DND-41 (cell line): ENCODE results near the gene SPDL1.

Source experiments
- ATAC-seq: fragments of 200-7000 bp; cut with Tn5 transposase; 3 replicates; pipeline ENCODE4 v1.9.1; 2021; ENCODE audit warnings: low read depth; ENCODE audit not compliant: insufficient read depth
- DNase-seq: peaks from one replicate; pipeline ENCODE4 v3.0.0-alpha.2; 2020
- H2AFZ ChIP-seq: 2 replicates; pipeline ENCODE4 v1.6.0; 2012; ENCODE audit warnings: low read depth, low read length
- H3K27ac ChIP-seq: 2 replicates; pipeline ENCODE4 v1.5.1; 2012; ENCODE audit warnings: low read length, inconsistent platforms
- H3K27me3 ChIP-seq: fragments of 200-600 bp; sonication (generic); 2 replicates; pipeline ENCODE4 v1.6.0; 2012; ENCODE audit warnings: low read length, mild to moderate bottlenecking, inconsistent platforms; ENCODE audit not compliant: insufficient read depth, poor library complexity
- H3K36me3 ChIP-seq: 2 replicates; pipeline ENCODE4 v1.5.1; 2012; ENCODE audit warnings: low read length, inconsistent platforms; ENCODE audit not compliant: insufficient read depth
- H3K4me1 ChIP-seq: 2 replicates; pipeline ENCODE4 v1.5.1; 2012; ENCODE audit warnings: mild to moderate bottlenecking, low read length; ENCODE audit not compliant: insufficient read depth
- H3K4me2 ChIP-seq: 2 replicates; pipeline ENCODE4 v1.6.0; 2012; ENCODE audit warnings: mild to moderate bottlenecking, moderate library complexity, low read length, inconsistent platforms; ENCODE audit not compliant: insufficient read depth
- H3K4me3 ChIP-seq, 2 experiments: fragments of 200-600 bp in 1 of 2; shearing (Covaris generic) in 1 of 2; 2 replicates each; pipeline ENCODE4 v1.5.1; 2012 to 2016; ENCODE audit warnings: inconsistent platforms in 2 of 2, low read length in 2 of 2, mild to moderate bottlenecking in 2 of 2, low read depth in 1 of 2, moderate library complexity in 1 of 2
- H3K79me2 ChIP-seq: 2 replicates; pipeline ENCODE4 v1.6.0; 2012; ENCODE audit warnings: low read length, inconsistent platforms; ENCODE audit not compliant: insufficient read depth
- H3K9ac ChIP-seq: 2 replicates; pipeline ENCODE4 v1.6.0; 2012; ENCODE audit warnings: low read depth, mild to moderate bottlenecking, inconsistent platforms, low read length, moderate library complexity
- H3K9me3 ChIP-seq: 2 replicates; pipeline ENCODE4 v1.5.1; 2012; ENCODE audit warnings: low read length, moderate library complexity, mild to moderate bottlenecking, inconsistent platforms; ENCODE audit not compliant: insufficient read depth, severe bottlenecking
- H4K20me1 ChIP-seq: 2 replicates; pipeline ENCODE4 v1.6.0; 2012; ENCODE audit warnings: low read length; ENCODE audit not compliant: insufficient read depth
- CTCF ChIP-seq: IDR thresholded peaks from 2 replicates; pipeline ENCODE4 v1.5.1; 2012; ENCODE audit warnings: borderline replicate concordance, low read length, moderate library complexity, mild to moderate bottlenecking; ENCODE audit not compliant: poor library complexity, severe bottlenecking; ENCODE audit errors: extremely low read depth
- EZH2 ChIP-seq: IDR thresholded peaks from 3 replicates; pipeline ENCODE4 v1.6.1; 2012; ENCODE audit warnings: borderline replicate concordance, low read depth, mild to moderate bottlenecking, moderate library complexity, low read length, inconsistent platforms; ENCODE audit not compliant: severe bottlenecking

Gene SPDL1

GRCh38 chr5:169628892-169629291 is 45.3 kb downstream of the SPDL1 start:
- H3K4me1 ChIP-seq: no peaks in the 10 kb centered on the region
- no peaks in the 10 kb centered on the region for H3K27me3 ChIP-seq
- no peak overlapping the region for H3K4me3 ChIP-seq
- ATAC-seq (no peak), DNase-seq (no peak)
- H3K36me3 ChIP-seq: no peaks in the 10 kb centered on the region
- no peak overlapping the region for H3K4me2 ChIP-seq
- H3K27ac ChIP-seq: no peak overlapping the region
- H2AFZ ChIP-seq: no peak overlapping the region
- no peaks in the 10 kb centered on the region for H3K79me2 ChIP-seq
- no peaks in the 10 kb centered on the region for H3K9me3 ChIP-seq
- TF ChIP-seq EZH2: no peak
- TF ChIP-seq CTCF: no peak
- no peaks in the 10 kb centered on the region for H4K20me1 ChIP-seq
- H3K9ac ChIP-seq: no peak overlapping the region

GRCh38 chr5:169629847-169630548 is 46.4 kb downstream of the SPDL1 start:
- H3K79me2 ChIP-seq: no peaks in the 10 kb centered on the region
- H4K20me1 ChIP-seq: no peaks in the 10 kb centered on the region
- no peak overlapping the region for H3K4me2 ChIP-seq
- H3K27me3 ChIP-seq: no peaks in the 10 kb centered on the region
- peak; percentile 60 for ATAC-seq
- no peak overlapping the region for H3K27ac ChIP-seq
- no peak overlapping the region for H3K9ac ChIP-seq
- H3K4me1 ChIP-seq: no peaks in the 10 kb centered on the region
- no peak for DNase-seq
- no peak overlapping the region for H2AFZ ChIP-seq
- no peaks in the 10 kb centered on the region for H3K36me3 ChIP-seq
- H3K4me3 ChIP-seq: no peak overlapping the region
- TF ChIP-seq EZH2 (no peak), CTCF (no peak)
- H3K9me3 ChIP-seq: no peaks in the 10 kb centered on the region

- Histone ChIP-seq H3K9ac (no peak overlapping the region), H2AFZ (no peak overlapping the region)
- TF ChIP-seq EZH2 (no peak), CTCF (no peak)
Measured at GRCh38 chr5:169631360-169631759, 47.8 kb downstream of the SPDL1 start.

GRCh38 chr5:169632946-169633345 is 49.4 kb downstream of the SPDL1 start:
- Histone ChIP-seq H3K79me2 (peaks cover 13% of the 10 kb centered on the region), H4K20me1 (no peaks in the 10 kb centered on the region), H2AFZ (no peak overlapping the region), H3K4me2 (no peak overlapping the region), H3K4me1 (peaks cover 8% of the 10 kb centered on the region), H3K4me3 (no peak overlapping the region), H3K9me3 (no peaks in the 10 kb centered on the region), H3K9ac (no peak overlapping the region), H3K27ac (no peak overlapping the region), H3K27me3 (no peaks in the 10 kb centered on the region), H3K36me3 (no peaks in the 10 kb centered on the region; the same call in 1 of the 2 replicates)
- ATAC-seq: no peak
- DNase-seq: no peak
- TF ChIP-seq CTCF (no peak), EZH2 (no peak)

More at GRCh38 chr5:169631360-169631759, 47.8 kb downstream of the SPDL1 start:
- no peak for DNase-seq
- H3K36me3 ChIP-seq: no peaks in the 10 kb centered on the region
- H3K9me3 ChIP-seq: no peaks in the 10 kb centered on the region
- H4K20me1 ChIP-seq: no peaks in the 10 kb centered on the region
- H3K4me2 ChIP-seq: no peak overlapping the region
- H3K4me1 ChIP-seq: peaks cover 2% of the 10 kb centered on the region
- no peaks in the 10 kb centered on the region for H3K27me3 ChIP-seq
- H3K27ac ChIP-seq: no peak overlapping the region
- no peak for ATAC-seq
- H3K4me3 ChIP-seq: no peak overlapping the region
- H3K79me2 ChIP-seq: no peaks in the 10 kb centered on the region
